ENCODE data around the gene NR6A1.
A peak's percentile ranks its signal among the peaks of the same experiment; 100 is the strongest.

Gene NR6A1

DNA sequence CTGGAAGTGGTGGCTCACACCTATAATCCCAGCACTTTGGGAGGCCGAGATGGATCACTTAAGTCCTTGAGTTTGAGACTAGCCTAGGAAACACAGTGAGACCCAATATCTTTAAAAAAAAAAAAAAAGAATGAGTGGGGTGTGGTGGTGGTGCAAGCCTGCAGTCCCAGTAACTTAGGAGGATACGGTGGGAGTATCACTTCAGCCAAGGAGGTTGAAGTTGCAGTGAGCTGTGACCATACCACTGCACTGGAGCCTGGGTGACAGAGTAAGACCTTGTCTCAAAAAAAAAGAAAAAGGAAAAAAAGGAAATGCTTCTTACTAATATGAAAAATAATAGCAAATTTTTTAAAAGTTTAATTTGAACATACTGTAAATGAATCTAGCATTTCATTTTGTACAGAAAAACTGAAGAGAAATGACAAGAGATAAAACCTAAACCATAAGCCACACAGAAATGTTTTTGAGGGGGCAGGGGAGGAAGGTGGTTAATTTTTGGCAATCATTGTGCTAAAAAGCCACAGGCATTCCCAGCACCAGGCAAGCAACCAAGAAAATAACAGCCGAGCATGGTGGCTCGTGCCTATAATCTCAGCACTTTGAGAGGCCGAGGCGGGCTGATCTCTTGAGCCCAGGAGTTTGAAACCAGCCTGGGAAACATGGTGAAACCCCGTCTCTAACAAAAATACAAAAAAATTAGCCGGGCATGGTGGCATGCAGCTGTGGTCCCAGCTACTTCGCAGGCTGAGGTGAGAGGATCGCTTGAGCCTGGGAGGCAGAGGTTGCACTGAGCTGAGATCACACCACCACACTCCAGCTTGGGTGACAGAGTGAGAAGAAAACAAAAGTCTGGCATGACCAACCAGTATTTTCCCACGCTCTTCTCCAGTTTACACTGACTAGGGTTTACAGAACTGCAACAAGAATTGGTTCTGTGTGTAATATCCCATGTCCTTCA, 149.5 kb downstream of the NR6A1 start:
- Histone ChIP-seq H3K4me3 (ENCODE audit: insufficient read depth in 1 of 2, low read depth in 1 of 2, low read length in 2 of 2) (no peak overlapping the region), H4K91ac (ENCODE audit: low read length) (no peak overlapping the region), H3K4me1 (ENCODE audit: control insufficient read depth, insufficient read depth, low read depth, low read length) (peaks cover 12% of the 10 kb centered on the region), H3K4ac (ENCODE audit: low read depth in 1 of 2, low read length in 2 of 2) (no peak overlapping the region), H2AK5ac (ENCODE audit: low read length, severe bottlenecking) (no peak overlapping the region), H3K36me3 (ENCODE audit: control insufficient read depth in 1 of 2, insufficient read depth in 2 of 2, low read depth in 1 of 2, low read length in 2 of 2) (no peaks in the 10 kb centered on the region), H3K23ac (ENCODE audit: low read length in 2 of 2) (no peak overlapping the region), H2BK12ac (ENCODE audit: low read length in 2 of 2) (no peak overlapping the region), H3K79me1 (replicated peaks; ENCODE audit: low read length, poor library complexity, severe bottlenecking) (peaks cover 5% of the 10 kb centered on the region), H3K18ac (ENCODE audit: low read depth in 1 of 2, low read length in 2 of 2) (no peak overlapping the region), H3K4me2 (ENCODE audit: low read length, poor library complexity, severe bottlenecking) (peak overlapping the region; percentile 18), H3K14ac (ENCODE audit: low read length in 2 of 2) (no peak overlapping the region), H2BK120ac (ENCODE audit: low read depth, low read length) (no peak overlapping the region), H2BK5ac (ENCODE audit: low read depth, low read length, poor library complexity, severe bottlenecking) (no peak overlapping the region), H2BK15ac (ENCODE audit: low read depth, poor library complexity, severe bottlenecking) (no peak overlapping the region), H2AFZ (ENCODE audit: low read depth, low read length) (no peak overlapping the region), H3K9me3 (ENCODE audit: control insufficient read depth, low read length) (no peaks in the 10 kb centered on the region), H3K27me3 (ENCODE audit: control insufficient read depth in 1 of 2, insufficient read depth in 1 of 2, low read length in 2 of 2) (no peaks in the 10 kb centered on the region), H3K9ac (ENCODE audit: low read length) (no peak overlapping the region), H3K27ac (ENCODE audit: low read length, poor library complexity, severe bottlenecking) (peak overlapping the region; percentile 73), H4K8ac (ENCODE audit: low read length) (no peak overlapping the region)
- 91% methylated on average over 11 of the region's 11 CpGs for WGBS
- DNase-seq = peak; percentile 23

GRCh38 chr9:124618476-124618875, 152.6 kb downstream of the NR6A1 start:
- peak overlapping the region; percentile 89 for H2AK5ac ChIP-seq (ENCODE audit: low read length, severe bottlenecking)
- no peaks in the 10 kb centered on the region for H3K36me3 ChIP-seq (ENCODE audit: control insufficient read depth in 1 of 2, insufficient read depth in 2 of 2, low read depth in 1 of 2, low read length in 2 of 2)
- peaks cover 2% of the 10 kb centered on the region for H3K79me1 ChIP-seq (replicated peaks; ENCODE audit: low read length, poor library complexity, severe bottlenecking)
- H3K4me1 ChIP-seq (ENCODE audit: control insufficient read depth, insufficient read depth, low read depth, low read length) = peaks cover 10% of the 10 kb centered on the region
- no peak overlapping the region for H2AFZ ChIP-seq (ENCODE audit: low read depth, low read length)
- H3K18ac ChIP-seq (ENCODE audit: low read depth in 1 of 2, low read length in 2 of 2) = no peak overlapping the region
- H3K4me3 ChIP-seq (ENCODE audit: insufficient read depth in 1 of 2, low read depth in 1 of 2, low read length in 2 of 2) = no peak overlapping the region
- H2BK120ac ChIP-seq (ENCODE audit: low read depth, low read length) = no peak overlapping the region
- peaks cover 0 to 4% of the 10 kb centered on the region in 2 experiments for H3K27me3 ChIP-seq (ENCODE audit: control insufficient read depth in 1 of 2, insufficient read depth in 1 of 2, low read length in 2 of 2)
- 69% methylated on average over 3 of the region's 3 CpGs for WGBS
- H3K9ac ChIP-seq (ENCODE audit: low read length) = no peak overlapping the region
- H3K23ac ChIP-seq (ENCODE audit: low read length in 2 of 2) = no peak overlapping the region
- peak overlapping the region; percentile 91 for H3K27ac ChIP-seq (ENCODE audit: low read length, poor library complexity, severe bottlenecking)
- no peak for DNase-seq
- H3K9me3 ChIP-seq (ENCODE audit: control insufficient read depth, low read length) = no peaks in the 10 kb centered on the region
- H3K4me2 ChIP-seq (ENCODE audit: low read length, poor library complexity, severe bottlenecking) = peak overlapping the region; percentile 28
- no peak overlapping the region for H3K4ac ChIP-seq (ENCODE audit: low read depth in 1 of 2, low read length in 2 of 2)
- H2BK15ac ChIP-seq (ENCODE audit: low read depth, poor library complexity, severe bottlenecking) = no peak overlapping the region
- no peak overlapping the region for H3K14ac ChIP-seq (ENCODE audit: low read length in 2 of 2)
- H2BK5ac ChIP-seq (ENCODE audit: low read depth, low read length, poor library complexity, severe bottlenecking) = peak overlapping the region; percentile 1
- H4K8ac ChIP-seq (ENCODE audit: low read length) = no peak overlapping the region
- no peak overlapping the region for H4K91ac ChIP-seq (ENCODE audit: low read length)
- no peak overlapping the region for H2BK12ac ChIP-seq (ENCODE audit: low read length in 2 of 2)

- H2BK12ac ChIP-seq (ENCODE audit: low read length in 2 of 2) = no peak overlapping the region
- H3K18ac ChIP-seq (ENCODE audit: low read depth in 1 of 2, low read length in 2 of 2) = no peak overlapping the region
- H2AFZ ChIP-seq (ENCODE audit: low read depth, low read length) = no peak overlapping the region
- H4K91ac ChIP-seq (ENCODE audit: low read length) = no peak overlapping the region
- H2BK5ac ChIP-seq (ENCODE audit: low read depth, low read length, poor library complexity, severe bottlenecking) = peak overlapping the region; percentile 1
- H3K9me3 ChIP-seq (ENCODE audit: control insufficient read depth, low read length) = no peaks in the 10 kb centered on the region
- 13% methylated on average over 3 of the region's 3 CpGs for WGBS
- no peak overlapping the region for H3K14ac ChIP-seq (ENCODE audit: low read length in 2 of 2)
- H3K4me2 ChIP-seq (ENCODE audit: low read length, poor library complexity, severe bottlenecking) = no peak overlapping the region
- peak overlapping the region; percentile 76 for H3K27ac ChIP-seq (ENCODE audit: low read length, poor library complexity, severe bottlenecking)
- no peak overlapping the region for H3K4me3 ChIP-seq (ENCODE audit: insufficient read depth in 1 of 2, low read depth in 1 of 2, low read length in 2 of 2)
- H3K4me1 ChIP-seq (ENCODE audit: control insufficient read depth, insufficient read depth, low read depth, low read length) = peaks cover 10% of the 10 kb centered on the region
- H3K27me3 ChIP-seq (ENCODE audit: control insufficient read depth in 1 of 2, insufficient read depth in 1 of 2, low read length in 2 of 2) = peaks cover 0 to 4% of the 10 kb centered on the region in 2 experiments
- H2BK120ac ChIP-seq (ENCODE audit: low read depth, low read length) = no peak overlapping the region
- H4K8ac ChIP-seq (ENCODE audit: low read length) = no peak overlapping the region
- H3K4ac ChIP-seq (ENCODE audit: low read depth in 1 of 2, low read length in 2 of 2) = no peak overlapping the region
- no peak overlapping the region for H3K9ac ChIP-seq (ENCODE audit: low read length)
- peak; percentile 77 for DNase-seq
- H2AK5ac ChIP-seq (ENCODE audit: low read length, severe bottlenecking) = peak overlapping the region; percentile 79
- no peak overlapping the region for H3K23ac ChIP-seq (ENCODE audit: low read length in 2 of 2)
- no peaks in the 10 kb centered on the region for H3K79me1 ChIP-seq (replicated peaks; ENCODE audit: low read length, poor library complexity, severe bottlenecking)
- H3K36me3 ChIP-seq (ENCODE audit: control insufficient read depth in 1 of 2, insufficient read depth in 2 of 2, low read depth in 1 of 2, low read length in 2 of 2) = no peaks in the 10 kb centered on the region
- H2BK15ac ChIP-seq (ENCODE audit: low read depth, poor library complexity, severe bottlenecking) = no peak overlapping the region
Observed at GRCh38 chr9:124617477-124618141, 153.5 kb downstream of the NR6A1 start.

DNA sequence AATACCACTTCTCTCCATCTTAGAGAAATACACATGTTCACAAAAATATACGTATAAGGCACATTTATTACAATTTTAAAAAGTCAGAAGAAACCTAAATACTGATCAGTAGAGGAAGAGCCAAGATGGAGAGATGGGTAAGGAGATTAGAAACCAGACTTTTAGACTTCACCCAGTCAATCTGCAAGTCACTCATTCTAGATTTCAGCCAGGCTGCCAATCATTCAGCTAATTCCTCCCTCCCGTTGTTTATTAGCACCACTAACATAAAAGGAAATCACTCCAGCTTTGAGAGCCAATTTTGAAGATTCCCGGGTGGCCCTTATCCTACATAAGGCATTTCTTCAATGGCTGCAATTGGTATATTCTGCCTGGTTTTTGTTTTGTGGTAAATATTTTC, 154.2 kb downstream of the NR6A1 start:
- no peak for DNase-seq
- H3K36me3 ChIP-seq (ENCODE audit: control insufficient read depth in 1 of 2, insufficient read depth in 2 of 2, low read depth in 1 of 2, low read length in 2 of 2) = no peaks in the 10 kb centered on the region
- H2AK5ac ChIP-seq (ENCODE audit: low read length, severe bottlenecking) = peak overlapping the region; percentile 57
- no peak overlapping the region for H4K91ac ChIP-seq (ENCODE audit: low read length)
- H3K4me3 ChIP-seq (ENCODE audit: insufficient read depth in 1 of 2, low read depth in 1 of 2, low read length in 2 of 2) = no peak overlapping the region
- H2BK12ac ChIP-seq (ENCODE audit: low read length in 2 of 2) = no peak overlapping the region
- no peak overlapping the region for H2BK15ac ChIP-seq (ENCODE audit: low read depth, poor library complexity, severe bottlenecking)
- 88% methylated on average over 1 of the region's 3 CpGs for WGBS
- no peak overlapping the region for H3K4me2 ChIP-seq (ENCODE audit: low read length, poor library complexity, severe bottlenecking)
- H4K8ac ChIP-seq (ENCODE audit: low read length) = no peak overlapping the region
- H3K27ac ChIP-seq (ENCODE audit: low read length, poor library complexity, severe bottlenecking) = no peak overlapping the region
- H3K79me1 ChIP-seq (replicated peaks; ENCODE audit: low read length, poor library complexity, severe bottlenecking) = no peaks in the 10 kb centered on the region
- H3K27me3 ChIP-seq (ENCODE audit: control insufficient read depth in 1 of 2, insufficient read depth in 1 of 2, low read length in 2 of 2) = peaks cover 0 to 4% of the 10 kb centered on the region in 2 experiments
- no peak overlapping the region for H3K14ac ChIP-seq (ENCODE audit: low read length in 2 of 2)
- no peak overlapping the region for H3K4ac ChIP-seq (ENCODE audit: low read depth in 1 of 2, low read length in 2 of 2)
- H2AFZ ChIP-seq (ENCODE audit: low read depth, low read length) = no peak overlapping the region
- no peak overlapping the region for H3K18ac ChIP-seq (ENCODE audit: low read depth in 1 of 2, low read length in 2 of 2)
- H3K9me3 ChIP-seq (ENCODE audit: control insufficient read depth, low read length) = no peaks in the 10 kb centered on the region
- peaks cover 9% of the 10 kb centered on the region for H3K4me1 ChIP-seq (ENCODE audit: control insufficient read depth, insufficient read depth, low read depth, low read length)
- H2BK5ac ChIP-seq (ENCODE audit: low read depth, low read length, poor library complexity, severe bottlenecking) = no peak overlapping the region
- H3K23ac ChIP-seq (ENCODE audit: low read length in 2 of 2) = no peak overlapping the region
- H2BK120ac ChIP-seq (ENCODE audit: low read depth, low read length) = no peak overlapping the region
- no peak overlapping the region for H3K9ac ChIP-seq (ENCODE audit: low read length)
